H1 (cell line): ENCODE data around the gene DDT. TPM values are rescaled to one million over a fixed set of nuclear protein-coding genes. Genes with fewer than 3 reads are reported as not detected.
"Not testable (repeated sequence)": the region's sequence is repeated elsewhere in the genome, so short reads cannot be mapped to it uniquely, and the experiment has no call there.

Experiments
- CTCF ChIA-PET: fragments of 300-600 bp; sonication (Branson Sonifier 250); formaldehyde crosslinking; loops from one replicate; lab custom pipeline; 2021; ENCODE audit not compliant: partially characterized antibody; lab: Charles Lee
- POLR2A ChIA-PET: fragments of 300-600 bp; sonication (Branson Sonifier 250); formaldehyde crosslinking; loops from one replicate; lab custom pipeline; 2021; ENCODE audit warnings: inconsistent platforms; ENCODE audit not compliant: partially characterized antibody; lab: Charles Lee
- DNase-seq, 2 experiments: peaks; one replicate each; pipeline versions ENCODE4 v3.0.0 to v3.0.0-alpha.2; 2010 to 2022; ENCODE audit warnings: low spot score in 2 of 2, low read depth in 1 of 2, mixed read lengths in 1 of 2
- FAIRE-seq: peaks from 2 replicates; lab custom pipeline; 2011; peaks lifted over from hg19 to GRCh38; lab: Jason Lieb, UNC
- H2AFZ ChIP-seq: 2 replicates; pipeline ENCODE4 v1.8.1; 2012; ENCODE audit warnings: low read length, inconsistent platforms
- H2AK5ac ChIP-seq: 2 replicates; pipeline ENCODE4 v1.6.1; 2013; ENCODE audit warnings: low read depth, low read length
- H2BK120ac ChIP-seq: replicated peaks from 2 replicates; pipeline ENCODE3; 2013; ENCODE audit warnings: low read depth, low read length, inconsistent platforms
- H2BK12ac ChIP-seq: 2 replicates; pipeline ENCODE4 v1.6.1; 2013; ENCODE audit warnings: low read depth, low read length
- H2BK15ac ChIP-seq: 2 replicates; pipeline ENCODE4 v1.6.1; 2013; ENCODE audit warnings: low read length
- H2BK20ac ChIP-seq: 2 replicates; pipeline ENCODE4 v1.6.1; 2013; ENCODE audit warnings: low read length
- H2BK5ac ChIP-seq: 2 replicates; pipeline ENCODE4 v1.6.1; 2013; ENCODE audit warnings: low read depth, low read length
- H3K14ac ChIP-seq: 2 replicates; pipeline ENCODE4 v1.6.1; 2013; ENCODE audit warnings: inconsistent platforms; ENCODE audit not compliant: insufficient read length
- H3K18ac ChIP-seq: 2 replicates; pipeline ENCODE4 v1.6.1; 2013; ENCODE audit warnings: low read length; ENCODE audit errors: extremely low read depth
- H3K23ac ChIP-seq: 2 replicates; pipeline ENCODE4 v1.6.1; 2013; ENCODE audit warnings: inconsistent platforms; ENCODE audit not compliant: insufficient read length
- H3K23me2 ChIP-seq: 2 replicates; pipeline ENCODE4 v1.6.1; 2013; ENCODE audit warnings: low read depth, low read length
- H3K27ac ChIP-seq: 2 replicates; pipeline ENCODE4 v1.6.1; 2011; ENCODE audit warnings: low read depth, low read length, inconsistent platforms
- H3K27me3 ChIP-seq, 4 experiments: replicated peaks in 1 of 4; 1 replicate in 1 of 4; 2 replicates in 3 of 4; pipeline versions ENCODE4 v1.6.1 to v1.8.1; 2011 to 2013; ENCODE audit warnings: low read length in 3 of 4, mild to moderate bottlenecking in 3 of 4, inconsistent platforms in 2 of 4, mixed read lengths in 2 of 4, moderate library complexity in 1 of 4; ENCODE audit not compliant: control insufficient read depth in 3 of 4, insufficient read depth in 3 of 4; ENCODE audit errors: extremely low read depth in 1 of 4
- H3K36me3 ChIP-seq, 4 experiments: 2 replicates each; pipeline versions ENCODE4 v1.6.1 to v1.8.1; 2011 to 2013; ENCODE audit warnings: mild to moderate bottlenecking in 4 of 4, low read length in 3 of 4, moderate library complexity in 2 of 4, control low read depth in 1 of 4, inconsistent platforms in 1 of 4; ENCODE audit not compliant: insufficient read depth in 4 of 4, control insufficient read depth in 2 of 4
- H3K4ac ChIP-seq: replicated peaks from 2 replicates; pipeline ENCODE3; 2013; ENCODE audit warnings: low read length, low read depth, mixed read lengths, inconsistent platforms; ENCODE audit not compliant: insufficient read length
- H3K4me1 ChIP-seq, 4 experiments: replicated peaks in 1 of 4; 1 replicate in 1 of 4; 2 replicates in 3 of 4; pipeline versions ENCODE4 v1.6.1 to v1.8.1; 2011 to 2013; ENCODE audit warnings: low read length in 3 of 4, inconsistent platforms in 2 of 4, mixed read lengths in 1 of 4; ENCODE audit not compliant: insufficient read depth in 4 of 4, control insufficient read depth in 3 of 4
- H3K4me2 ChIP-seq, 2 experiments: 2 replicates each; pipeline versions ENCODE4 v1.6.1 to v1.8.1; 2011 to 2013; ENCODE audit warnings: low read depth in 2 of 2, low read length in 2 of 2, control low read depth in 1 of 2, inconsistent platforms in 1 of 2, mild to moderate bottlenecking in 1 of 2; ENCODE audit not compliant: insufficient read depth in 1 of 2
- H3K4me3 ChIP-seq, 4 experiments: fragments of 200-600, 300-600 bp in 1 of 4; sonication (generic), shearing (Covaris generic), sonication (Bioruptor Twin) in 1 of 4; 2 replicates each; pipeline versions ENCODE4 v1.5.1 to v1.8.1; 2011 to 2016; ENCODE audit warnings: low read length in 4 of 4, low read depth in 3 of 4, control low read depth in 2 of 4, inconsistent platforms in 2 of 4, mild to moderate bottlenecking in 2 of 4, mixed read lengths in 1 of 4, moderate library complexity in 1 of 4; ENCODE audit not compliant: insufficient read depth in 2 of 4; ENCODE audit errors: extremely low read depth in 1 of 4
- H3K56ac ChIP-seq: replicated peaks from 2 replicates; pipeline ENCODE3; 2013; ENCODE audit warnings: low read depth, mild to moderate bottlenecking, mixed read lengths, low read length, inconsistent platforms; ENCODE audit not compliant: insufficient read length
- H3K79me1 ChIP-seq: 2 replicates; pipeline ENCODE4 v1.6.1; 2013; ENCODE audit warnings: low read depth, low read length, control low read depth
- H3K79me2 ChIP-seq, 2 experiments: 2 replicates each; pipeline versions ENCODE4 v1.6.1 to v1.8.1; 2012 to 2013; ENCODE audit warnings: low read length in 2 of 2, mild to moderate bottlenecking in 2 of 2, inconsistent platforms in 1 of 2; ENCODE audit not compliant: insufficient read depth in 2 of 2, control insufficient read depth in 1 of 2
- H3K9ac ChIP-seq, 4 experiments: replicated peaks in 1 of 4; 1 replicate in 1 of 4; 2 replicates in 3 of 4; pipeline versions ENCODE4 v1.6.1 to v1.8.1; 2011 to 2013; ENCODE audit warnings: low read depth in 3 of 4, low read length in 3 of 4, control low read depth in 2 of 4, mild to moderate bottlenecking in 2 of 4, moderate library complexity in 2 of 4, inconsistent platforms in 1 of 4; ENCODE audit errors: extremely low read depth in 1 of 4
- H3K9me3 ChIP-seq, 2 experiments: 2 replicates each; pipeline versions ENCODE4 v1.6.1 to v1.8.1; 2012 to 2013; ENCODE audit warnings: mild to moderate bottlenecking in 2 of 2, moderate library complexity in 2 of 2, control low read depth in 1 of 2, inconsistent platforms in 1 of 2, low read depth in 1 of 2, low read length in 1 of 2, mixed read lengths in 1 of 2; ENCODE audit not compliant: insufficient read depth in 2 of 2
- H4K20me1 ChIP-seq, 2 experiments: replicated peaks in 1 of 2; 2 replicates each; pipeline versions ENCODE3 to v1.8.1; 2011 to 2013; ENCODE audit warnings: inconsistent platforms in 2 of 2, low read length in 2 of 2, mild to moderate bottlenecking in 1 of 2; ENCODE audit not compliant: insufficient read depth in 2 of 2, control insufficient read depth in 1 of 2
- H4K5ac ChIP-seq: 2 replicates; pipeline ENCODE4 v1.6.1; 2013; ENCODE audit warnings: low read length, low read depth, mixed read lengths, inconsistent platforms; ENCODE audit not compliant: insufficient read length
- H4K8ac ChIP-seq: 2 replicates; pipeline ENCODE4 v1.8.0; 2013; ENCODE audit warnings: mild to moderate bottlenecking, moderate library complexity, low read length, inconsistent platforms; ENCODE audit not compliant: insufficient read depth; ENCODE audit errors: extremely low read depth
- H4K91ac ChIP-seq: replicated peaks from 2 replicates; pipeline ENCODE3; 2013; ENCODE audit warnings: low read length, mixed read lengths, inconsistent platforms; ENCODE audit not compliant: insufficient read length
- YY1 ChIP-seq: IDR thresholded peaks from 2 replicates; pipeline ENCODE4 v1.6.1; 2011; ENCODE audit warnings: low read depth, mild to moderate bottlenecking, low read length
- WGBS, 2 experiments: shearing (Covaris generic) in 1 of 2; methylation state at CpG; one replicate each; pipeline versions ENCODE4 v1.1.6 to v1.1.7; 2013 to 2015; ENCODE audit warnings: low lambda C conversion rate in 2 of 2, mixed read lengths in 2 of 2, inconsistent platforms in 1 of 2, low coverage in 1 of 2, missing lambda C conversion rate in 1 of 2; ENCODE audit not compliant: insufficient replicate concordance in 2 of 2, insufficient coverage in 1 of 2, insufficient read length in 1 of 2; ENCODE audit errors: extremely low coverage in 1 of 2, missing lambda C conversion rate in 1 of 2; 5-methylcytosine and 5-hydroxymethylcytosine counted together
- polyA plus RNA-seq, 7 experiments: library from polyadenylated mRNA; depleted of rRNA in 3 of 7; stranded (reverse) in 5 of 7; unstranded in 2 of 7; fragments of >200 nt in 5 of 7; fragments of 200-250 nt in 2 of 7; gene quantifications; 1 replicate in 5 of 7; 2 replicates in 1 of 7; 4 replicates in 1 of 7; pipeline versions ENCODE4 v1.2.1 to v1.2.3, GENCODE V29; 2011 to 2013; ENCODE audit warnings: missing spikeins in 2 of 7, mixed read lengths in 2 of 7
- total RNA-seq: library from RNA; stranded (reverse); fragmentation: NEBNext Ultra II Directional; extraction: Animal tissue kit (Norgen Biotek cat#: 25700); gene quantifications from 2 replicates; pipeline ENCODE4 v1.2.1, GENCODE V29; 2021

Gene DDT
- total and polyA plus RNA-seq, 2 of the 8 experiments (the other 6 are each of a cell fraction or from before 2014, with no cell fraction given): 106 to 341 TPM

- FAIRE-seq, H3K27me3 ChIP-seq, H3K56ac ChIP-seq, H3K4ac ChIP-seq, H4K20me1 ChIP-seq, H3K9ac ChIP-seq, H2AK5ac ChIP-seq, H3K4me1 ChIP-seq, H3K36me3 ChIP-seq, POLR2A ChIA-PET, H3K27ac ChIP-seq, H2BK15ac ChIP-seq, H3K23me2 ChIP-seq, H3K4me3 ChIP-seq, H4K8ac ChIP-seq, H2BK20ac ChIP-seq, H2BK12ac ChIP-seq, H3K79me2 ChIP-seq, H3K79me1 ChIP-seq, H3K14ac ChIP-seq, H3K4me2 ChIP-seq, H3K18ac ChIP-seq, H2BK5ac ChIP-seq, H4K5ac ChIP-seq, H3K9me3 ChIP-seq, H2BK120ac ChIP-seq, H4K91ac ChIP-seq, H3K23ac ChIP-seq: not testable (repeated sequence)
- 0 out of 2 replicates have a peak, but pooled peaks have one; percentile 43 for TF ChIP-seq YY1
- CTCF ChIA-PET: interaction anchor here (1.2 kb wide), 1 partner anchor 140 kb away, joined by 3 read pairs; no protein-coding TSS in a partner anchor
- H2AFZ ChIP-seq: peak overlapping the region; percentile 81
- 80% methylated on average over 4 of the region's 4 CpGs; no CpG with 5 or more reads in 1 of the 2 experiments for WGBS, 2 experiments
- DNase-seq: peak in 1 of 2 experiments; percentile 40
Measured at GRCh38 chr22:23993581-23994177, 19.4 kb upstream of the DDT start.
